Measurements from ENCODE around the gene SELENOS. TPM values are rescaled to one million over a fixed set of nuclear protein-coding genes. Genes with fewer than 3 reads are reported as not detected.

Gene SELENOS
- polyA plus RNA-seq, 4 donors = 64.8 to 73.0 (median 65.3) TPM

GRCh38 chr15:101233651-101234280, 43.5 kb downstream of the SELENOS start:
- no peak for DNase-seq (ENCODE audit: low read depth in 4 of 4, low spot score in 3 of 4)

- DNase-seq (ENCODE audit: low read depth in 4 of 4, low spot score in 3 of 4) = no peak
Measured at GRCh38 chr15:101232677-101233076, 44.6 kb downstream of the SELENOS start.

GRCh38 chr15:101228313-101228712, 49.0 kb downstream of the SELENOS start:
- DNase-seq (ENCODE audit: low read depth in 4 of 4, low spot score in 3 of 4) = no peak

GRCh38 chr15:101225658-101226057, 51.6 kb downstream of the SELENOS start:
- DNase-seq (ENCODE audit: low read depth in 4 of 4, low spot score in 3 of 4) = no peak

Other genes starting within 250 kb of the SELENOS start
- gene CHSY1, start 25.4 kb downstream of the SELENOS start, polyA plus RNA-seq (ENCODE audit: insufficient read length in 4 of 4) = 10 to 100 TPM; 44.3 to 55.6 (median 50.9) TPM
- gene SNRPA1, start 17.8 kb upstream of the SELENOS start, polyA plus RNA-seq (ENCODE audit: insufficient read length in 4 of 4) = 10 to 100 TPM; 58.5 to 65.9 (median 61.3) TPM
- gene PCSK6, start 212.2 kb upstream of the SELENOS start, polyA plus RNA-seq (ENCODE audit: insufficient read length in 4 of 4) = 1 to 10 TPM; 6.7 to 9.4 (median 7.1) TPM